Astrocyte of the spinal cord (primary cell): ENCODE data around the gene URB1.

ENCODE experiments used
- DNase-seq: peaks from one replicate; pipeline ENCODE4 v3.0.0; 2011; ENCODE audit warnings: low read depth, low spot score
- H3K4me3 ChIP-seq: 2 replicates; pipeline ENCODE4 v1.5.1; 2011; ENCODE audit warnings: low read depth, mild to moderate bottlenecking, low read length, moderate library complexity
- in situ Hi-C: cut with HindIII; loops from 2 replicates; pipeline ENCODE4 v1.10.0; 2017; ENCODE audit warnings: low sequenced_read_pairs
- TF ChIP-seq, protein P1 (sequence below): IDR thresholded peaks from 2 replicates; pipeline ENCODE4 v1.5.1; 2012; ENCODE audit warnings: low read depth, mild to moderate bottlenecking, low read length, inconsistent platforms

URB1 gene

GRCh38 chr21:32335601-32336575, 56.9 kb downstream of the URB1 start:
- in situ Hi-C loops, result no loop called here
- peak; percentile 34 for DNase-seq
- TF ChIP-seq, protein P1, sequence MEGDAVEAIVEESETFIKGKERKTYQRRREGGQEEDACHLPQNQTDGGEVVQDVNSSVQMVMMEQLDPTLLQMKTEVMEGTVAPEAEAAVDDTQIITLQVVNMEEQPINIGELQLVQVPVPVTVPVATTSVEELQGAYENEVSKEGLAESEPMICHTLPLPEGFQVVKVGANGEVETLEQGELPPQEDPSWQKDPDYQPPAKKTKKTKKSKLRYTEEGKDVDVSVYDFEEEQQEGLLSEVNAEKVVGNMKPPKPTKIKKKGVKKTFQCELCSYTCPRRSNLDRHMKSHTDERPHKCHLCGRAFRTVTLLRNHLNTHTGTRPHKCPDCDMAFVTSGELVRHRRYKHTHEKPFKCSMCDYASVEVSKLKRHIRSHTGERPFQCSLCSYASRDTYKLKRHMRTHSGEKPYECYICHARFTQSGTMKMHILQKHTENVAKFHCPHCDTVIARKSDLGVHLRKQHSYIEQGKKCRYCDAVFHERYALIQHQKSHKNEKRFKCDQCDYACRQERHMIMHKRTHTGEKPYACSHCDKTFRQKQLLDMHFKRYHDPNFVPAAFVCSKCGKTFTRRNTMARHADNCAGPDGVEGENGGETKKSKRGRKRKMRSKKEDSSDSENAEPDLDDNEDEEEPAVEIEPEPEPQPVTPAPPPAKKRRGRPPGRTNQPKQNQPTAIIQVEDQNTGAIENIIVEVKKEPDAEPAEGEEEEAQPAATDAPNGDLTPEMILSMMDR, result no peak
- no peak overlapping the region for H3K4me3 ChIP-seq

- peak; percentile 22 for DNase-seq
- TF ChIP-seq, protein P1, result no peak
- in situ Hi-C loops, result no loop called here
- H3K4me3 ChIP-seq, result no peak overlapping the region
Observed at GRCh38 chr21:32334980-32335531, 57.8 kb downstream of the URB1 start.

DNA sequence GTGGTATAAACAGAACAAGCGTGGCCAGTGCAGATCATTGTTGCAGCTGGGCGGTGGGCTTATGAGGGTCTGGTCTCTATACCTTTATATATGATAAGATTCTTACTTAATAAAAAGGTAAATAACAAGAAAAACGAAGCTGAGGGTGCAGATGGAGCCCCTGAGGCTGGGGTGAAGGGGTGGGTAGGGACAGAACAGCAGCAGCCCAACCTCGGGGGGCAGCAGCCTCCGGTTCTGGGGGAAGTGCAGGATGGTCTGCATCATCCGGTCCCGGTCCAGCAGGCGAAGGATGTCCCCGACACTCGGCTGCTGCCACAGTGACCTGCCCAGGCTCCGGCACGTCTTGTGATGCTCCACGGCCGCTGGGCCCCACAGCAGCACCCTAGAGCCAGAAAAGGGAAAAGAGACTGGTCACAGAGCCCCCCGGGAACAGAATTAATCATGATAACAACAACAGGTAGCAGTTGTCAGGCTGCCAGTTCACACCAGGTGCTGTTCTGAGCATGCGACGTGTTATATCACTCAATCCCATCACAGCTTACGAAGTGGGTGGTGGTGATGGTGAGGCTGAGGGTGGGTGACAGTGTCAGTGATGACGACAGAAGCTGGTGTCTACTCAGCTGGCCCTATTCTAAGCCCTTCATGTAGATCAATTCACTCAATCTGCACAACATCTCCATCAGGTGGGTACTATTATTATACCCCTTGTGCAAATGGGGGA, 58.7 kb downstream of the URB1 start:
- no peak overlapping the region for H3K4me3 ChIP-seq
- TF ChIP-seq, protein P1, result no peak
- no peak for DNase-seq
- in situ Hi-C loops, result no loop called here

GRCh38 chr21:32332463-32332951, 60.3 kb downstream of the URB1 start:
- in situ Hi-C loops, result no loop called here
- no peak for DNase-seq
- TF ChIP-seq, protein P1, result no peak
- no peak overlapping the region for H3K4me3 ChIP-seq

DNA sequence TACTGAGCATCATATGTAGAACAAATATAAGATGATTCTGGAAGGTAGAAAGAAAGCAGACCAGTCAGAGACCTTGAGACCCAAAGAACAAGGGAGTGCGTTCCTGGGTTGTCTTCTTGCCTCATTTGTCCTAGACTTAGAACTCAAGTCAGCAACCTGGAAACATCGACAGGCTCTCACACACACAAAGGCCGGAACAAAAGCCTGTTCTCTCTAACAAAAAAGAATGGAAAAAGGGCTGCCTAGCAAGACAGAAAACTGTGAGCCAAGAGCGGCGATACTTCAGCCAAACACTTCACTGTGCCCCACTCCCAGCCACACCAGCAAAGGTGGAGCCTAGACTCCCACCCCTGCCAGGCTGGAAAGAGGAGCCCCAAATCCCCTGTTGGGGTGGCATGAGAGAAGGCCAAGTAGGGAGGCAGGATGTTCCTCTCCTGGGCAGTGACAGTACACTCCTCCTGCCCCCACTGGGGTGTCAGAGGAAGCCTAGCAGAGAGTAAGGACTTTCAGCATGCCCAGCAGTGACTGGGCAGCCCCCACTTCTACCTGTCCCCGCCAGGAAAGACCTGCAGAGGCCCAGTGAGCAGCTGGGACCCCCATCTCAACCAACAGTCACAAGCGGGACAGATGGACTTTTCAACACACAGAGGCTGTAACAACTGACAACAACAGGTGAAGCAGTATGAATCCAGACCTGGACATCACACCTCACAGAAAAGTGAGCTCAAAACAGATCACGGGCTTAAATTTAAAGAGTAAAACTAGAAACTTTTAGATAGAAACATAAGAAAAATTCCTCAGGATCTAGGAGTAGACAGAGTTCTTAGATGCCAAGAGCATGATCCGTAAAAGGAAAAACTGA, 61.1 kb downstream of the URB1 start:
- in situ Hi-C loops, result no loop called here
- no peak overlapping the region for H3K4me3 ChIP-seq
- TF ChIP-seq, protein P1, result no peak
- no peak for DNase-seq
